Measurements from ENCODE around the gene MRPS11. TPM values are rescaled to one million over a fixed set of nuclear protein-coding genes. Genes with fewer than 3 reads are reported as not detected.
"Not testable (repeated sequence)": the region's sequence is repeated elsewhere in the genome, so short reads cannot be mapped to it uniquely, and the experiment has no call there.

MRPS11 gene
- total RNA-seq, 1 experiment from 2014 or later, result 88.6 TPM

GRCh38 chr15:88489321-88489720 lies 21.8 kb downstream of the MRPS11 start:
- no peak for DNase-seq (ENCODE audit: low read depth)

DNA sequence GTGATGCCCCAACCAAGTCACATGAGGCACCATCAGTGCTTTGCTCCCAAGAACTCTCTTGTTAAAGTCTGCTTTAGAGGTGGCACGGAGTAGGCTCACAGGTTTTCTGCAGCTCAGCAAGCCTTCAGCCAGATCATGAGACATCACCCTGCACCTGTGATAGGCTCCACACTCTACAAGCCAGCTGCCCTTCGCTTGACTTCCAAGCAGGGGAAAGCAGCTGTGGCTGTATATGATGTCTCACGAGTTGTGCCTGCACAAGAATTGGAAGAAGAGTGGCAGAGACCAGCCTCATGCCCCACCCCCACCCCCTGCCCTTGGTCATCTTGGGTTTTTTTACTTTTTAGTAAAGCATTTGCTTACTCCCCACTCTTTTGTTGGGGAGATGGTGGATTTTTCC lies 22.5 kb downstream of the MRPS11 start:
- no peak for DNase-seq (ENCODE audit: low read depth)

GRCh38 chr15:88491158-88491557 lies 23.6 kb downstream of the MRPS11 start:
- DNase-seq (ENCODE audit: low read depth), result no peak

GRCh38 chr15:88493844-88494243 lies 26.3 kb downstream of the MRPS11 start:
- DNase-seq (ENCODE audit: low read depth), result no peak

DNA sequence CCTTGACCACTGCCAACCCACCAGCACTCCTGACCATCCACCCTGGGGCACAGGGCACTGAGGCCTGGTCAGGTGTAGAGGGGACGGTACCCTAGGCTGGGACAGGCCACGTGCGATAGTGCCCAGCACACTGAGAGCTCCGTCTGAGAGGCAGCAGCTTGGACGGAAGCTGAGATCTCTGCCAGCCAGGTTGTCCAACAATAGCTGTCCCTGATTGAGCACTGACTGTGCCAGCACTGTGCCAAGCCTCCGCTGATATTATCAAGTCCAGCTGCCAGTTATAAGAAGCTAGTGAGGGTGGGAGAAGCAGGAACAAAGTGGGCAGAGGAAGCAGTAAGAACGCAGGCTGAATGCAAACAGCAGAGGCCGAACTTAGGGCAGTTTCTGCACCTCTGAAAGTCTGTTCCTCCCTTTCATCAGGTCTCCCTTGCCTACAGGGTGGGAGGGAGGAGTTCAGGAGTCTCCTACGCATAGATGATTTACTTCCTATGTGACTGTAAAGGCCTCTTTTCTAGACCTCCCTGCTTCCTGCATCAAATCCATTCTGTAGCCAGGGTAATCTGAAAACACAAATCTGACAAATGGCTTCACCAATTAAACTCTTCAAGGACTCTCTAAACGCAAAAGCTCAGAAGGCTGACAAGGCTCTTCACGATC lies 29.7 kb downstream of the MRPS11 start:
- DNase-seq (ENCODE audit: low read depth), result no peak

DNA sequence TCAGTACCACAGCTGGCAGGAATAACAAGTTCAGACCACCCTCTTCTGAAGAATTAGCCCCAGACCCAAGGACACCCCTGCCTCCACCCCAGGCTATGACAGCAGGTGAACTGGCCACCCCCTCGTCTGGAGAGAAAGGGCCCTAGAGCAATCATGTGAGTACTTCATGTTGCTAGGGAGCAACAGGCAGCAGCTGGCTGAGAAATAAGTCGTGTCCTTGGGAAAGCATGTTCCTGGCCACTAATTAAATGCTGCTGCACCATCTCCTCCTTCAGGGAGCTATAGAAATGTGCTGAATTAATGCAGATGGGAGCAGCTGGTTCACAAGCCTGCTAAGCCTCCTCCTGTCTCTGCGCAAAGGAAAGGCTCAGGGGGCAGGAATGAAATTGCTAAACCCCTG lies 31.5 kb downstream of the MRPS11 start:
- no peak for DNase-seq (ENCODE audit: low read depth)

GRCh38 chr15:88504445-88504844 lies 36.9 kb downstream of the MRPS11 start:
- no peak for DNase-seq (ENCODE audit: low read depth)

- no peak for DNase-seq (ENCODE audit: low read depth)
Measured at GRCh38 chr15:88505721-88506120, 38.2 kb downstream of the MRPS11 start.

GRCh38 chr15:88506628-88507027 lies 39.1 kb downstream of the MRPS11 start:
- no peak for DNase-seq (ENCODE audit: low read depth)

- no peak for DNase-seq (ENCODE audit: low read depth)
Measured at GRCh38 chr15:88509321-88509720, 41.8 kb downstream of the MRPS11 start.

- no peak for DNase-seq (ENCODE audit: low read depth)
Measured at GRCh38 chr15:88509964-88510363, 42.5 kb downstream of the MRPS11 start.

DNA sequence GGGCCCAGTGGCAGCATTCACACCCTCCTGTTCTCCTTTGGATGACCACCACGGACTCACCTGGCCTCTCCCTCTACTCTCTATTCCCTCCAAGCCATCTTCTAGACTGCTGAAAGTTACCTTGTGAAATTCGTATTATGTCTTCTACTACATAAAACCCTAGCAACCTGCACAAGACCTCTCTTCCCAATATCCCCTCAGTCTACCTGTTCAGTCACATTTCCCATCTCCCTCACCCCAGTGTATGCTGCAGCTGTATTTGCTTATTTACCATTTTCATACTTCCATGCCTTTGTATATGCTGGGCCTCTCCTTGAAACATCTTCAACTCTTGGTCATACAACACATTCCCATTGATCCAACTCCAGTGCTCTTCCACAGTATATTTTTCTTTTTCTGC lies 43.7 kb downstream of the MRPS11 start:
- DNase-seq (ENCODE audit: low read depth), result no peak

- no peak for DNase-seq (ENCODE audit: low read depth)
Measured at GRCh38 chr15:88512078-88512477, 44.6 kb downstream of the MRPS11 start.

- no peak for DNase-seq (ENCODE audit: low read depth)
Measured at GRCh38 chr15:88512601-88513000, 45.1 kb downstream of the MRPS11 start.

DNA sequence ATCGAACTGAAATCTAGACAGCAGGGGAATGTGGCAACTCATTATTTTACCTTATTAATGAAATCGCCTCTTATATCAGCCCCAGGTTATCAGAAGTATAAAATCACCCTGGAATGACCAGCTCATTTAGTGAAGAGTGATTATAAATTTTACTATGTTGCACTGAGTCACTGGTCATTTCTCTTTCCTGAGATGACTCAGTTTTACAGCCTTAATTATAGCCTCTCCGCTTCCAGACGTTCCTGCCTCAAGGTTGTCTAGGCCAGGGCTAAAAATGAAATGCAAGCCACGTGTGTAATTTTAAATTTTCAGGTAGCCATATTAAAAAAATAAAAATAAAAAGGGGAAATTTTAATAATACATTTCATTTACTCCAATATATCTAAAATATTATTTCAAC lies 45.7 kb downstream of the MRPS11 start:
- DNase-seq (ENCODE audit: low read depth), result no peak

- DNase-seq (ENCODE audit: low read depth), result no peak
Measured at GRCh38 chr15:88518903-88519302, 51.4 kb downstream of the MRPS11 start.

- not testable (repeated sequence) for DNase-seq (ENCODE audit: low read depth)
Measured at GRCh38 chr15:88524094-88524493, 56.6 kb downstream of the MRPS11 start.

GRCh38 chr15:88525418-88525817 lies 57.9 kb downstream of the MRPS11 start:
- no peak for DNase-seq (ENCODE audit: low read depth)

GRCh38 chr15:88526247-88526879 lies 58.9 kb downstream of the MRPS11 start:
- DNase-seq (ENCODE audit: low read depth), result no peak

GRCh38 chr15:88529021-88529630 lies 61.6 kb downstream of the MRPS11 start:
- DNase-seq (ENCODE audit: low read depth), result no peak
